ENCODE measurements around the gene NACC2.

DNA sequence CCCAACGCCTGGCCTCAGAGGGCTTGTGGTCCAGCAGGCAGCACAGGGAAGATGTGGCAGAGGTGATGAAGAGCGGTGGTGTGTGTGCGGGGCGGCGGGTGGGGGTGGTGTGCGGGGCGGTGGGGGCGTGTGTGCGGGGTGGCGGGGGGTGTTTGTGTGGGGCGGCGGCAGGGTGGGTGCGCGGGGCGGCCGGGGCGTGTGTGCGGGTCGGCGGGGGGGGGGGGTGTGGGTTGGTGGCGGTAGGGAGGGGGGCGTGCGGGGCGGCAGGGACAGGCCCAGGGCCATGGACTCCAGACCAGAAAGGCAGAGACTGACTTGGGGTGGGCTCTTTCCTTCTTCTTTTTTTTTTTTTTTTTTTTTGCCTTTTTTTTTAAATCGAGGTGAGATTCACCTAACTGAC lies 4.5 kb upstream of the NACC2 start:
- TF ChIP-seq CTCF (IDR thresholded peaks at IDR 0.05) (no peak), ZFX (IDR thresholded peaks at IDR 0.05; ENCODE audit: borderline replicate concordance) (no peak)

All from 22Rv1 (cell line).